ENCODE measurements around the gene UQCRC1.

GRCh38 chr3:48644898-48645760, 35.7 kb upstream of the UQCRC1 start:
- TF ChIP-seq EZH2 (IDR thresholded peaks at IDR 0.05; ENCODE audit: low read length, missing control alignments) (no peak), CTCF (conservative IDR thresholded peaks at IDR 0.05 in 1 of 2, IDR thresholded peaks at IDR 0.05 in 1 of 2; ENCODE audit: low read depth in 1 of 2, low read length in 2 of 2) (no peak)
